GM21526 (cell line): Measurements from ENCODE around the gene YIPF3.
"Not testable (repeated sequence)": the region's sequence is repeated elsewhere in the genome, so short reads cannot be mapped to it uniquely, and the experiment has no call there.

ENCODE experiments used
- ATAC-seq: cut with Tn5 transposase; IDR thresholded peaks from one replicate; pipeline ENCODE4 v1.9.1; 2021; ENCODE audit warnings: moderate library complexity; ENCODE audit not compliant: unreplicated experiment, low FRiP score

YIPF3 gene

DNA sequence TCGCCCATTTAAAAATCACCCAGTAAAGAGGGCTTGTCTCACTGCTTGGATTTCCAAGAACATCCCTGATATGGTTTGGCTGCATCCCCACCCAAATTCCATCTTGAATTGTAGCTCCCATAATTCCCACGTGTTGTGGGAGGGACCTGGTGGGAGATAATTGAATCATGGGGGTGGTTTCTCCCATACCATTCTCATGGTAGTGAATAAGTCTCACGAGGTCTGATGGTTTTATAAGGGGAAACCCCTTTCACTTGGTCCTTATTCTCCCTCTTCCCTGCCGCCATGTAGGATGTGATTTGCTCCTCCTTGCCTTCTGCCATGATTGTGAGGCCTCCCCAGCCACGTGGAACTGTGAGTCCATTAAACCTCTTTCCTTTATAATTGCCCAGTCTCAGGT is 49.5 kb downstream of the YIPF3 start:
- ATAC-seq = not testable (repeated sequence)

DNA sequence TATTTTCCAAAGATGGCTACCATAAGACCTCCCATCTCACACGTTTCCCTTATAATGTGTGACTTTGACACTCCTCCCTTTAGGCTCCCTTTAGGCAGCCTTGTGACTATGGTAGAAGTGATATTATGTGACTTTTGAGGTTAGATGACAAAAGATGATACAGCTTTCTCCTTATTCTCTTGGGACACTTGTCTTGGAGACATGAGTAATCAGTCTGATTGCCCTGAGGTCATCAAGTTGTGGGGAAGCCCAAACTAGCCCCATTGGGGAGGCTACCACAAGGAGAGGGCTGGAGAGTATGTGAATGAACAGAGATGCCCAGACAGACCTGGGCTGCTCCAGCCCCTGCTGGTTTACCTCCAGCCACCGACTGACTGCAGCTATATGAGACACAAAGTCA is 50.8 kb downstream of the YIPF3 start:
- ATAC-seq = no peak

DNA sequence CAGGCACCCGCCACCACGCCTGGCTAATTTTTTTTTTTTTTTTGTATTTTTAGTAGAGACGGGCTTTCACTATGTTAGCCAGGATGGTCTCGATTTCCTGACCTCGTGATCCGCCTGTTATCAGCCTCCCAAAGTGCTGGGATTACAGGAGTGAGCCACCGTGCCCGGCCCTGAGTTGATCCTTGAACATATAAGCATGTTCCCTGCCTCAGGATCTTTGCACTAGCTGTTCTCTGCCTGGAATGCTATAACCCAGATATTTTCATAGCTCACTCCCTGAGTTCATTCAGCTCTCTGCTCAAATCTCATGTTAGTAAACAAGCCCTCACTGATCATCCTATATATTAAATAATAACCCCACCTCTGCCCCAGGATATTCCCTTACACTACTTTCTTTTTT is 52.4 kb downstream of the YIPF3 start:
- no peak for ATAC-seq

DNA sequence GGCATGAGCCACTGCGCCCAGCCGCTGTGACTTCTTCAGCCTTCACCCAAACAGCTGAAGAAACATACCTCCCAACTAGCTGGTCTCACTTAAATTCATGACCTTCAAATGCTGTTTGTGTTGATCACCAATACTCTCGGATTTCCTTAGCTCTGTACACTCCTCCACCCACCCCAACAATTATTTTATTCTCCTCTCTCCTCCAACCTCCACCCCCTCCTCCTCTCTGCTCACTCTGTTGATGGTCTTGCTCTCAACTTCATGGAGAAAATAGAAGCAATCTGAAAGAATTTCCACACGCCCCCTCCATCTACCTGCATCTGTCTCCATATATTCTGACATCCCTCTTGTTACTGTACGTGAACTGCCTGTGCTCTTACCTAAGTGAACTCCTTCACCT is 54.8 kb downstream of the YIPF3 start:
- ATAC-seq = no peak
